Stimulated activated CD8-positive, alpha-beta memory T cell treated with anti-CD3 and anti-CD28 coated beads, Interleukin-12 subunit alpha, Interleukin-12 subunit beta, amount 100 ng/mL, for 1 hour (primary cell): Measurements from ENCODE around the gene GPR153.
A peak's percentile ranks its signal among the peaks of the same experiment; 100 is the strongest.

Source experiments
- DNase-seq: peaks from one replicate; pipeline ENCODE4 v3.0.0-alpha.2; 2020; ENCODE audit warnings: low read depth

GPR153 gene

DNA sequence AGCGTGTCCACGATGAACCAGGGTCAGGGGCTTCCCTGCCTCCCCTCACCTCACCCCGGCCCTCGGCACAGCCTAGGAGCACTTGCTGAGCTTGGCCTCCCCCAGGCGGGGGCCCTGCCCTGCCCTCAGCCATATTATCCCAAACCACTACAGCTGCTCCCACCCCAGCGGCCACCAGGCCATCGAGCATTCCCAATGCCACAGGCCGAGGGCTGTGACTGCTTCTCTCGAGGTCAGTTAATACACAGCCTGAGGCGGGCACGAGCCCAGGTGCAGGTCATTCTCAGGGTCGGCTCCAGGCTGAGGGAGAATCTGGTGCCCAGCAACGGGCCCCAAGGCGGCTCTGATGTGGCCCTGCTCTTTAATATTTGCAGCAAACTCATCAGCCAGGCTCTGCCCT is 8.4 kb upstream of the GPR153 start:
- DNase-seq = no peak

DNA sequence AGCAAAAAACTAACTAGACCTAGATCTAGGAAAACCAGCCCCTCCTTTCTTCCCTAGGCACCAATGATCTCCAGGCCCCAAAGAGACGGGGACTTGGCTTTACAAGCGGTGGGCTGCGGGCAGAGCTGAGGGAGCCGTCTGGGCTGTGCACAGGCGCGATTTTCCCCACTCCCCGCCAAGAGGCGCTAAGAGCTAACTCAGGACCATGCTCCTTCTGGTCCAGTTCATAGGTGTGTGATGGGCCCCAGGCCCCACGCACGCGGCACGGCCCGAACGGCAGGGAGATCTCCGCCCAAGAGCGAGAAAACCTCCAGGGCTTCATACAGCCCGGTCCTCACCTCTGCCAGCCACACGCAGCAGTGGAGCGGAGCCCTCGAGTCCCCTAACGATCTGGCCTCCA is 7.5 kb upstream of the GPR153 start:
- no peak for DNase-seq

- no peak for DNase-seq
These were observed 6.9 kb upstream of the GPR153 start for GRCh38 chr1:6267686-6268322.

DNA sequence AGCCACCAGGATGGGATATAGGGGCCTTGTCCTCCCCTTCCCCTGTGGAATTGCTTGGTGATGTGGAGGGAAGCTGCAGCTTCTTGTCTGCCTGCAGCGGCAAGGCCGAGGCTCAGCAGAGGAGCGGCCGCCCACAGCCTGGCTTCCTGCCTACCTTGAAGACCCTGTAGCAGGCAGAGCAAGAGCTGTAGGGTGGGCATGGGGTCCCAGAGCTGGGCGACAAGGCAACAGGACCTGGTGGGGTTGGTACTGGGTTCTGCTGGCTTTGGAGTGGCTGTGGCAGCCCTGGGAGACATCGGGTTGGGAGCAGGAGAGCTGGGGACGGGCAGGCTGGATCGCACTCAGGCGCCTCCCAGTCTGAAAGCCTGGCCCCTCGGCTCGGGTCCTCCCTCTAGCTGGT is 5.7 kb upstream of the GPR153 start:
- DNase-seq = no peak

GRCh38 chr1:6265151-6265550 is 4.3 kb upstream of the GPR153 start:
- DNase-seq = no peak

DNA sequence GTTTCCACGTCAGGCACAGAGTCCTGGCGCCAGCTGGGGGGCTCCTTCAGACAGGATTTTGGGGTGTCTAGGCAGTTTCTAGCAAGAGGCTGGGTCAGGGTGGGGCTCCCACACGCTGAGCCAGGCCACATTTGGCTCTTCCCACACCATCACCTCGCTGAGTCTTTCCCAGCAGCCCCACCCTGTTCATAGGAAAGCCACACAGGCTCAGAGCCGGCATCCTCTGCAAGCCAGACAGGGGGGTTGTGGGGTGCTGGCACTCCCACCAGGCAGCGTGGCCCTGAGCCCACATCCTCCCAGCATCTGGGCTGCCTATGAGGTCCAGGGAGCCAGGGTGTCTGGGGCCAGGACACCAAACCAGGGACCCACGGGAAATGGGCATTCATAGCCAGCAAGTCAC is 2.8 kb upstream of the GPR153 start:
- DNase-seq = no peak

GRCh38 chr1:6262555-6263420 is 1.9 kb upstream of the GPR153 start:
- no peak for DNase-seq

GRCh38 chr1:6261615-6261995 is 707 bp upstream of the GPR153 start:
- DNase-seq = no peak

DNA sequence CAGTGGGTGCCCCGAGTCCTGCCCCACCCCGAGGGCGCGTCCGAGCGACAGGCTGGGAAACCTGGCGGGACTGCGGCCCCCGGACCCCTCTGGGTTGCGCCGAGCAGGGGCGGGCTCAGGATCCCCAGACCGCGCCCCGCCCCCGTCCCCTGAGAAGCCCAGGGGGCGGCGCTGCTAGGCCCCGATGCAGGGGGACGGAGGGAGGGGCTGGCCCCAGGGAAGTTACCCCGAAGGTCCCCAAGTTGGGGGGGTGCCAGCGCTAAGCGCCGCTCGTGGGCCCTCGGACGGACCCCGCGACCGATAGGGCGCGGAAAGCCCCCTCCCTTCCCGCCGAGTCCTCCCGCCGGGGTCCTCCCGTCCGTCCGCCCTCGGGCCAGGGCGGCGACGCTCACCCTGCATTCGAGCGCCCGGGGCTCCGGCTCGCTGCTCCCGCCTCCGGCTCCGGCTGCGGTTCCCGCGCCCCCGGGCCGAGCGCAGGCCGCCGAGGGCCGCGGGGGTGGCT is 414 bp downstream of the GPR153 start:
- no peak for DNase-seq

- peak; percentile 56 for DNase-seq
These were observed 1.2 kb downstream of the GPR153 start for GRCh38 chr1:6259491-6260362.

DNA sequence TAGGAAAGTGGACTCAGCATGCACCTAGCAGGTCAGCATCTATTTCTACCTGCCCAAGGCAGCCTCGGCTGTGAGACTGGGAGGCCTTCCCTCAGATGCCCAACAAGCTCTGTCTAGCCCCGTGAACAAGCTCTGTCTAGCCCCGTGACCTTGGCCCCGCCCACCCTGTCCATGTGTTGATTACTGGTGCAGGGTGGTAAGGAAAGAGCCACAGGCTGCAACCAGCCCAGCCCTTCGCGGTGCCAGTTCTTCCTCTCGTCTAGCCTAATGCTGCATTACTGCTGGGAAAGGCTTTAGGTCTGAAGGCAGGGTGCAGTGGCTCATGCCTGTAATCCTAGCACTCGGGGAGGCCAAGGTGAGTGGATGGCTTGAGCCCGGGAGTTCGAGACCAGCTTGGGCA is 2.2 kb downstream of the GPR153 start:
- DNase-seq = no peak

DNA sequence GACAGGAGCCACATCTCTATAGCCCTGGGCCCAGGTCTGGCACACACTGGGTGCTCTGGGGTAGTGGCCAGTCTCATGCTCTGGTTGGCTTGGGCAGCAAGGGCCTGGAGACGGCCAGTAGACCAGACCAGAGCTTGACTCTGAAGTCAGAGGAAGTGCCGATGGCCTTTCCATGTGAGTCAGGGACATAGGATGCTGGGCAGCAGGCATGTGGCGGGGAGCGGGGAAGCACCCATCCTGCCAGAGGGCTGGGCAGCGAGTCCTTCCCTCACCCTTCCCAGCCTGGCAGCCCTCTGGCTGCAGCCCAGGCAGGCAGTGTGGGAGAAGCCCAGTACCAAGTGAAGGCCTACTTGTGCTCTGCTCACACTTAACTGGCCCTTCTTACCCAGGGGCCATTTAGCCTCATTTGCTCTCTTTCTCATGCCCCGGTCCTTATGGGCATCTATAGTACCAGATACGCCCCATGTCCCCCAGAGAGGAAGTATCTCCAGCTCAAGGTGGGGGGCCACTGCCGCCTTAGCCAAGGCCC is 3.3 kb downstream of the GPR153 start:
- DNase-seq = no peak

GRCh38 chr1:6256645-6257044 is 4.3 kb downstream of the GPR153 start:
- no peak for DNase-seq

- DNase-seq = no peak
These were observed 6.2 kb downstream of the GPR153 start for GRCh38 chr1:6254691-6255090.

DNA sequence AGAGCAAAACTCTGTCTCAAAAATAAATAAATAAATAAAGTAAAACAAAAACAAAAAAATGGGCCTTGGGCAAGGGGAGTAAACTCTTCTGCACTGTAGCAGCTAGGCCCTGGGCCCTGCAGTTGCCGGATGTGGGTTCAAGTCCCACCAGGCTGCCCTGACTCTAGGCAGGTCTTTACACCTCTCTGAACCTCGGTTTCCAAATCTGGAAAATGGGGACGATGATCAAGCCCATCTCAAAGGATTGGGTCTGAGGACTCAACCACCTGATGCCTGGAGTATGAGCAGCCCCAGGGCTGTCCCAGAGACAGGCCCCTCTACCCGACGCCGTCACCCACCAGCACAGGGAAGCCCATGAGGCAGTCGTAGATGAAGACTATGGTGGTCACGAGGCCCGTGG is 7.5 kb downstream of the GPR153 start:
- DNase-seq = no peak

GRCh38 chr1:6252374-6252710 is 8.6 kb downstream of the GPR153 start:
- no peak for DNase-seq

DNA sequence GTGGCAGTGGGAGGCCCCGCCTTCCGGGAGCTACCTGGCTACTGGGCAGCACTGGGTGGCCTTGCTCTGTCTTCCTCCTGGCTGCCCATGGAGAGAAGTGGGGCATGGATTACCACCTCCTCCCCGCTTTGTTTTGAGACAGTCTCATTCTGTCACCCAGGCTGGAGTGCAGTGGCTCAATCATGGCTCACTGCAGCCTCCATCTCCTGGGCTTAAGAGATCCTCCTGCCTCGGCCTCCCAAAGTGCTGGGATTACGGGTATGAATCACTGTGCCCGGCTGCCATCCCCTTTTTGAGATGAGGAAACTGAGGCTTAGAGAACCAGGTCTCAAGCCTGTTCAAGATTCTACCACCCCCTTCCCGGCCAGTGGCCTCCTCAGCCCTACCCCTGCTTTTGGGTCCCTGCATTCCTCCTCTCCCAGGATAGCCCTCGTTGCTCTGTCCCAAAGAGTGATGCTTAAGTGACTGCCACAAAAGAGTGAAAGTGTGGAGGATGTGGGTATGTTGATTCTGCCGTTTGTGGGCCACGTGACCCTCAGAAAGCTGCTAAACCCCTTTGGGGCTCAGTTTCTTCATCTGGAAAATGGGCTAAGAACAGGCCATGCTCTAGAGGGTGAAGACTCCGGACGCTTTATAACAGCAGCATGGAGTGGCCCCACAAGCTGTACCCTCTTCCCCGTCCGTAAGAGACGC is 9.1 kb downstream of the GPR153 start:
- no peak for DNase-seq

DNA sequence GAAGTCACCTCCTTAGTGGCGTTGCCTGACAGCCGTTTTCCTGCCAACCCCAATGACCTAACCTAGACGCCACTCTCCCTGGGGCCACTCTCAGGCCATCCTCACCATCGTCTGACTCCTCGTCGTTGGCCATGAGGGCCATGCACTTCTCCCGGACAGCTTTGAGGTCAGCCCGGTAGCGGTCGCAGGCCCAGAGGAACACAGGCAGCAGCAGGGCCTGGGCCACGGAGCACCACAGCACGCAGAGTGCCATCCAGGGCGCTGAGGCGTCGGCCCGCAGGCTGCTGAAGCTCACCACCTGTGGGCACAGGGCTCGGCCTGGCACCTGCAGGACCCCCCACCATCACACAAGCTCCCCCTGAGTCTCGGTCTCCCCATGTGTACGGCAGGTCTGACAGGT is 9.7 kb downstream of the GPR153 start:
- no peak for DNase-seq

DNA sequence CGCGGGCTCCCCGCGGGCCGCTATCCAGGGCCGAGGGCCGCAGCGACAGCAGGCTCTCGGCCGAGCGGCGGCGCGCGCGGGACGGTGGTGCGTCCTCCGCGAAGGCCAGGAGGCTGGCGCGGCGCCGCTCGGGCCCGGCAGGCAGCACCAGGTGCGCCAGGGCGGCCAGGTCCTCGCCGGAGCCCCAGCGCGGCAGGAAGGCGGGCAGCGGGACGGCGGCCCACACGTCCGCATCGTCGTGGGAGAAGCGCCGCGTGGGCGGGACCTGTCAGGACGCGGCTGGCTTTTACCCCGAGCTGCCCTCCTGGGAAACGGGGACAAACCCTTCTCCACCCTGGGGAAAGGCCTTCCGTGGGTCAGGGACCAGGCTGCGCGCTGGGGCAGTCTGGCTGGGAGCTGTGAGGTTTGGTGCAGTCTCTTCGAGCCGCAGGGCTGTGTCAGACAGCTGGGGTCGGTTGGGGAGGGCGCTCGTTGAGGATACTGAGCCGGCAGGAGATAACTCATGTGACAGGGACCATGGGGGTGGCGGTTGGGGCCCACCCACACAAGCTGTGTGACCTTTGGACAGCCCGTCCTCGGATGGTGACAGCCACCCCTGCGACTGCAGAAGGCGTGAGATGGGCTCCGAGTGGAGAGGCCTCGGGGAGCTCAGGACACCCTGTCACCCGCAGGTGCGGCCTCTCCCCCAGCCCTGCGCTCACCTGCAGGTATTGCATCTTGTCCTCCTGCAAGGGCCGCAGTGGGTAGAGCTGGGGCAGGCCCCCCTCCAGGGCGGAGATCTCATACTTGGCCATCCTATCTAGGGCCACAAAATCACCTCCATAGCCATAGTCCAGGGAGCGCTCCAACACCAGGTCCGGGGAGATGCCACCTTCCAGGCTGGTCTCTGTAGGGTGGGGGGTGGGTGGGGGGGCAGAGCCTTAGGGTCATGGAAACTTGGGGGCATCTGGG is 10.9 kb downstream of the GPR153 start:
- no peak for DNase-seq

DNA sequence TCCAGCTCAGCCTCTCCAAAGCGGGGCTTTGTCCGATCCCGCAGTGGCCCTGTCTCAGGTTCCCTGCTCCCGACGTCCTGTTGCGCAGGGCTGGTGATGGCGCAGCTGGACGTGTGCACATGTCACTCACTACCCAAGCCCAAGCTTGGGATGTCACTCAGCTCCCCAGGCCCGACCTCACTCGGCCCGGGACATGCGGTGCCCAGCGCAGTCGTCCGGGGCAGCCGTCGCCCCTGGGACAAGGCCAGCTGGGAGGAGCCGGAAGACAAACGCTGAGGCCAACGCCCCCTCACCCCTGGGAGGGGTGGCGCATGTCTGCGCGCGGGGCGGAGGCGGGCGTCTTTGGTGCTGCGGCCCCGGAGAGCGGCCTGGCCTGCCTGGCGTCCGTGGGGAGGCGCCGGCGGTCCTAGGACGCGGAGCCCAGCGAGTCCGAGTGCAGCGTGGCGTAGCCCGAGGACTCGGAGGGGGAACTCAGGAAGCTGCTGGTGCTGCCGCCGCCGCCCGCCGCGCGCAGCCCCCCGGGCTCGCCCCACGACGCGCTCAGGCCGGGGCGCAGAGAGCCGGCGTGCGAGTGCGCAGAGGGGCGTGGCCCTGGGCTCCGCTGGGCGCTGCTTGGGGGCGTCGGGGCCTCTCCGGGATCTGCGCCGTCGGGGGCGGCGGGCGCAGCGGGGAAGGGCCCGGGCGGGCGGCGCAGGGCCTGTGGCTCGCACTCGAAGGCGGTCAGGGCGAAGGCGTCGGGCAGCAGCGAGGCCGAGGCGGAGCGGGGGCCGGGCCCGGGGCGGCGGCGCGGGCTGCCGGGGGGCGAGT is 11.8 kb downstream of the GPR153 start:
- no peak for DNase-seq
